UCSD-AML1 (cell line): Measurements from ENCODE around the gene SLC35F1.

ENCODE experiments used
- DNase-seq: peaks from one replicate; lab custom pipeline; 2025; ENCODE audit not compliant: unreplicated experiment; lab: John Stamatoyannopoulos, UW

Gene SLC35F1

DNA sequence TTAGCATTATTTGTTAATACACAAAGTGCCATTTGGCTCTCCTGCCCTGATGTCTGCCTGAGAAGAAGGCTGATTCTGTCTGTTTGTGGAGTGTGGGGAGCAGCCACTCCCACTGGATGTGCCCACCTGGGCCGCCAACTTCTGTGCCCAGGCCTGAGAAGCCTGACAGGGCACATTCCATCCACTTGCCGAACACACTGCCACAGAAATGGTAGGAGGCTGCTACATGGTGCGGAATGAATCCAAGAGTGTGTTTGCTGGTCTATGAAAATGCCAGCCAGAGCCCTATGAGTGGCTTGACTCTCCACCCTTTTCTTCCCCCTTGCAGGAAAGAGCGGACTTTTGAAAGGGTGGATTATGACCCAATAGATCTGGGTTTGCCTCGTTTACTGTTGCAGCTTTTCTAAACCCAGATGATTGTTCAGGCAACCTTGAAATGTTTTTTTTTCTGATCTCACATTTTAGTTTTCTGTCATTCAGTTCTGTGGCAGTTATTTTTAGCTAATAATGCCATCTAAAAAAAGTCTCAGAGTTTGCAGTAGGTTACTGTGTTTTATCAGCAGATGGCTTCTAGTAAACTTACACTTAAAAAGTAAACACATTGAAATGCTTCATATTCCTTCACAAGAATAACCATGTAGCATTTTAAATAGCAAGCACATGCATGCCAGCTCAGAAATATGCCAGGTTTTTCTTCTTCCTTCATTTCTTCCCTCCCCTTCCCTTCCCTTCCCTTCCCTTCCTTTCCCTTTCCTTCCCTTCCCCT is 196.5 kb downstream of the SLC35F1 start:
- no peak for DNase-seq

DNA sequence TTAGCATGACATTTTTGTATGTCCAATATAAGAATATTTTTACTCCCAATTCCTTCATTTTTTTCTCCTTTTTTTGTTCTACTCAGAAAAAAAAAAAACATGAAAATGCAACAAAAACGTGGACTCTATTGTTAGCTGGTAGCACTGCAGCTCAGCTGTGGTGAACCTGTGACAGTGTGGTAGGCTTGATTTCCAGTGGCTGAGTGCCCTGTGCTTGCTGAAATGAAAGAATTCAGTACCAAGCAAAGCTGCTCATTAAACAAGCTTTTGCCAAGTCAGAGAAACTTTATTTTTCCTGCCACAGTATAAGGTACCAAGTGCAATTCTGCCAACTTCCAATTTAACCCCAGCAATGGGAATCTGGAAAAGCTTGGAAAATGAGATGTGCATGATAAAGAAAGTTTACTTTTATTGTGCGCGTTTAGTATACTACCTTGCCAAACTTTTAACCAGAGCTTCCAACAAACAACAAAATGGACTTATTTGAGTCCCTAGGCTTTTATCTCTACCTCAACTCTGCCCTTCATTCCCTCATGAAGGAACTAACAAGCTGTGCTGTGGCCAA is 215.2 kb downstream of the SLC35F1 start:
- no peak for DNase-seq

DNA sequence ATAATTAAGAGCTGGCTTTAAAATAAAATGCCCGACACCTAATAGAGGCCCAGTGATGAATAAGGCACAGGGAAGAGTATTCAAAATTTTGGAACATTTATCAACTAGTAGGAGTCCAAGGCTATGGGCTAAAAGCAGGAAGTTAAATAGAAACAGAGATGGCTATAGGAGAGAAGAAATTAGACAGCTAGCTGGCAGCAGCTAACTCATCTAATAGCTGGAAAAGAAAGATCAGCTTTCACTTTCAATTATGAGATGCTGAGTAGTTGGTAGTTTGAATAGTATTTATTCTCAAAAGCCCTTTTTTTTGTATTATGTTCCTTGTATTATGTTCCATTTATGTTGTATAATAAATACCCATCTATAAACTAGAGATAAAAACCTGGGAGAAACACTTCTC is 215.7 kb downstream of the SLC35F1 start:
- DNase-seq: no peak

DNA sequence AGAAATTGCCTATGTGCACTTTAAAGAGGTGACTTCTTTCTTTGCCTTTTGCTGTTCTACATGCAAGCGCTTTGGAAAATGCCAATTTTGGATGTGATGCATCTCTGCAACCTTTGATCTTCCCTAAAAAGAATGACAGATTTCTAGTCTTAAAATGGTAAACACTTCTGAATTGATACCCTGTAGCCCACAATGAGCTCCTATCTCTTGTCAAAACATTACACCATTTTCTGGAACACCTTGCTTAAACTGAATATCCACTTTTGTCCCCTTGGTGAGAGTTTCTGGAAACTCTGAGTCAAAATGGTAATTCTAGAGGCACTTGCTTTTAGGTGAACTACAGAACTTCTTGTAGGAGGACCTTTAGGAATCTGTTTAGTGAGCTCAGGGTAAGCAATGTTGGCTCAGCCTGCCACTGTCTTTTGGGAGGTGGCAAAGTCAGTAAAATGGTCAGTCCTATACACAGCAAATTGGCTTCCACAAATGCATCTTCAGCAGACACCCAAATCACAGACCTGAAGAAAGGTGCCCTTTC is 216.5 kb downstream of the SLC35F1 start:
- DNase-seq: no peak

DNA sequence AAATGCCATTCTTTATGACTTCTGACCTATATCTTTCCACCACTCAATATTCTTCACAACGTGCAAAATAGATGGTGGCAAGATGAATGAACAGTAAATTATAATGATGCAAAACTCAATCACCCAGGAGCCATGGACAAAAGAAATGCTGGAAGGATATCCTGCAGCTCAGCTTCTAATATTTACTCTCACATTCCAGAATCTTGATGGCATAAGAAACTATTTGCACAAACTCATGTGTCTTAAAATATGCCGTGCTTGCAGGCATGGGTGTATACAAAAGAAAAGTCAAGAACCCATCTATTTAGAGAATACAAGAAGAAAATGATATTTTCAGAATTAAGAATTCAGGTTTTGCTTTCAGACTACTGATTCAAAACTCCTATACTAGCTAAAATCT is 217.8 kb downstream of the SLC35F1 start:
- no peak for DNase-seq

DNA sequence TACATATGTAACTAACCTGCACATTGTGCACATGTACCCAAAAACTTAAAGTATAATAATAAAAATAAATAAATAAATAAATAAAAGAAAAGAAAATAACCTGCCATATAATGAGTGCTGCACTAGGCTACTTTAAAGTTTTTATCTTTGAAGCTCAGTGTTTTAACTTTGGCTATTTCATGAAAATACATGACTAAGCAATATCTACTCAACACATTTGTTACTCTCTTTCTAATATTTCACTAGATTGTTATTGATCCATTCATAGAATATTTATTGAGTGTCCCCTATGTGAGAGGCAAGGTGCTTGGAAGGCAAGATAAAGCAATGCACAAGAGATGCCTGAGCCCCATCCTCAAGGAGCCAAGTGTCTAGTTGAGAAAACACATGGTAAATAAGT is 221.7 kb downstream of the SLC35F1 start:
- DNase-seq: no peak

DNA sequence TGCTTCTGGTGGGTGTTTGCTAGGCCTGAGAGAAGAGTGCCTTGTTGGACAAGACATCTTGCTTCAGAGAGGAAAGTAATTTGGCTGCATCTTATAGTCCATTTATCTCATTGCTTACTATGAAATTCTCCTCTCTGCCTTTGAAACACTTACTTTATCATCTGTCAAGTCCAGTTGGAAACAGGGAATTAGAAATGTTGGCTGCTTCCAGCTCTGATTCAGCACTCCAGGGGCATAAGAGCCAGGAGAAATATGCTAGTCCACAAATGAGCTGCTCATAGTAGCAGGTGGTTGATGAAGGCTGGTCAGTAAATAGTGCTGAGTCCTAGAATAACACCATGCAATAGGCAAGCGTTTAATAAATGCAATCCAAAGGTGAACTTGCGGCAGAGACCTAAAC is 227.1 kb downstream of the SLC35F1 start:
- no peak for DNase-seq

DNA sequence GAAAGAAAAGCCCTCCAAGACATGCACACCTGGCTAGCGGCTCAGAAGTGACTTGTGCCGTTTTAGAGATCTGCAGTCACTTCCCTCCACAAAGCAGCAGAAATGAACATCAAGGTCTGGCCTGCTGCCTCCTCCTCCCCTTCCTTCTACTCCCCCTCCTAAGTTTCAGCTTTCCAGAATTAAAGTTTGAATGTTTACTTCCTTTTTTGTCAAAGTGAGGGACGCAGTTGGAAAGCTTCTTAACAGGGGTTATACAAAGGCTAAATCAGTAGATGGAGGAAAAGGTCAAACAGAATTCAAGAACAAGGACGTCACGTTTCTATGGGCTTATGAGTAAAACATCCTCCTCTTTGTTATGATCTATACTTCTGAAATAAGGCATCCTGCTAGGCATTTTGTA is 227.7 kb downstream of the SLC35F1 start:
- no peak for DNase-seq

DNA sequence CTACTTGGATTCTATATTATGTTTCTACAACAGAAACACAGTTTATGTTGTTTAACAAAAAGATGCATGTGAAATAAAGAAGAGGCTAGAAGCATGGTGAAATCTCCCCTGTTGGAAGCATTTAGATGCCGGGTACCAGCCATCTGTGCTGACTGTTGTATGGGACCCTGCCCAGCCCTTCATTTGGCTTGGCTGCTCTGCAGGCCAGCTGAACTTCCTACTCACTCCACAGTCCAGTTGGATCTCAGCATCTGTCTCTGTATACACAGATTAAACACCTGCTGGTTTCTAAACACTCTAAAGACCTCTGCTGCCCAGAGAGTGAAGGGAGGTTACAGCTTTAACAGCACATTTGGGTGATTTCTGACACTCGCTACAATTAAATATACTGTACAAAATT is 228.3 kb downstream of the SLC35F1 start:
- DNase-seq: no peak

DNA sequence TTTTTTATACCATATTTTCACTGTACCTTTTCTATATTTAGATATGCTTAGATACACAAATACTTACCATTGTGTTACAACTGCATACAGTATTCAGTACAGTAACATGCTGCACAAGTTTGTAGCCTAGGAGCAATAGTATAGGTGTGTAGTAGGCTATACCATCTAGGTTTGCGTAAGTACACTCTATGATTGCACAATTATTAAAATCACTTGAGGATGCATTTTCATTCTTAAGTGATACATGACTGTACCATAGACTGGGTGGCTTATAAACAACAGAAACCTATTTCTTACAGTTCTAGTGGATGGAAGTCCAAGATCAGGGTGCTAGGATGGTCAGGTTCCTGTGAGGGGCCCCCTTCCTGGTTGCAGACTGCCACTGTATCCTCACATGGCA is 234.1 kb downstream of the SLC35F1 start:
- DNase-seq: no peak

DNA sequence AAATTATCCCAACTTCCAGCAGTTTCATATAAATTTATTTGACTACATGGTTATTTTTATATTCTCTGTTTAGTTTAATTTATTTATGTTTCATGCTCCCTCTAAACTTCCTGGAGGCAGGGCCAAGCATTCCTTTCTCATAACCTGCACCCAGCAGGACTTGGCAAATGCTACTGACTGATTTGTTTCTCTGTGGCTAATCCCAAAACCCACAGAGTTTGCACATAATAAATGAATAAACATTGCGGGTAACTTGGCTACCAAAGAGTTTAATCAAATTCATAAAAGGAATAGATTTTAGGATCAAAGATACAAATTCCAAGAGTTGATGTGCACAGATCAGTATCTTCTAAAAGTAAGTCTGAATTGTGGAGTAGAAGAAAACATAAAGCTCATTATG is 239.5 kb downstream of the SLC35F1 start:
- DNase-seq: no peak

DNA sequence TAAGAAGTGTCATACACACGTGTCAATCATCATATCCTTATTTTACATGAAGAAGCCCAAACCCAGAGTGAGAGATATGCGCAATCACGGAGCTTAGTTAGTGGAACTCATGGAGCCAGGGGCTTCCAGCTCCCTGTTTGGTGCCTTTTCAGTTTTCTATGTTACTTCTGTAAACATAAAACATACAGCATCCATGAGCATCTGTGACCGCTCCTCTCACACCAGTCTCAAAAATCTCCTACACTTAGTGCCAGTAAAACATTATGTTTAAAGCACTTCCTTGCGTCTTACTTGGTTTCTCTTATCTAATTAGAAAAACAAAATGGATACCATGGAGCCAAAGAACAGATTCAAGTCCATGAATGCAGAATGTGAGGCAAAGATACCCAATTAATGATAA is 240.4 kb downstream of the SLC35F1 start:
- DNase-seq: no peak

DNA sequence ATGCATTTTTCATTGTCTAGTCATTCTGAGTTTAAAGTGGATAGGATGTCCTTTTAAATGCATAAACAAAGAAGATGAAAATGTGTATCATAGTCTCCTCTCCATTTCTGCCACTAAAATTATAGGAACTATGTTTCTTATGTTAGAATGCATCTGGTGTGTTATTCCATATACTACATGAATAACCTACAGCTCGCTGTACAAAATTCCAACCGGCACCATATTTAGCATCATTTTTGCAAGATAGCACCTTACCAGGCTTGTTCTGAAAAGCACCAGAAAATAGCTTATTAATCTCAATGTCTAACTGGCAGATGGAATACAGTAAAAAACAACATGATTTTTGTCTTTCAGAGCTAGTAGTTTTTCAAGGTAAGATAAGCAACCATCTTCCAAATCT is 241.5 kb downstream of the SLC35F1 start:
- DNase-seq: no peak

DNA sequence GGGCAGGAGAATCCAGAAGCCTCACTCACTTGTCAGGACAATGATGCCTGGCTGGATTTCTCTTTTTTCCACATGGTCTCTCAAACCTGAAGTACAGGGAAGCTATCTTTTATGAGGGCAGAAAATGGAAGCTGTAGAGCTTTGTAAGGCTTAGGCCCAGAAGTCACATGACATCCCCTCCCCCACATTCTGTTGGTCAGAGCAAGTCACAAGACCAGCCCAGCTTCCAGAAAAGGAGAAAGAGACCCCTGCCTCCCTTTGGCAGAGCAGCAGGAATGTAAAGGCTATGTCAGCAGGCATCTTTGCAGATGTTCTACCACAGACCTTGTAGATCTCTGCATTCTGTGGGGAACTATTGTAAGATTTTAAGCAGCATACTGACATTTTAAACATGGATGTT is 245.5 kb downstream of the SLC35F1 start:
- no peak for DNase-seq

DNA sequence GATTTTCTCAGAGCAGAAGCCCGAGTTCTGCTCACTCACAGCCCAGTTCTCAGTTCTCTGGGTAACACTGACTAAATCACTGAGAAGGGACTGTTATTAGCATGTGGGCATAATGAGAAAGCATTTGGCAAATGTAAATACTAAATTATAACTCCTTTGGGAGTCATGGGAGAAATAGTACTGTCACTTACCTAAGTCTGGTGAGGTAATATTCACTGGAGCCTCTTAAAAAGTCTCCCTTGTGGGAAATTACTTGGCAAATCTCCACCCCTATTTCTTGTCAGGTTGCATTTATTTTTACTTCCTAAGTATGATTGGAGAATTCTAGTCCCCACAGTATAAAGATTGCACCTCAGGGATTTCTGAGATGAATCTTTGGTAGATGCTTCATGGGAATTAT is 254.3 kb downstream of the SLC35F1 start:
- DNase-seq: no peak

DNA sequence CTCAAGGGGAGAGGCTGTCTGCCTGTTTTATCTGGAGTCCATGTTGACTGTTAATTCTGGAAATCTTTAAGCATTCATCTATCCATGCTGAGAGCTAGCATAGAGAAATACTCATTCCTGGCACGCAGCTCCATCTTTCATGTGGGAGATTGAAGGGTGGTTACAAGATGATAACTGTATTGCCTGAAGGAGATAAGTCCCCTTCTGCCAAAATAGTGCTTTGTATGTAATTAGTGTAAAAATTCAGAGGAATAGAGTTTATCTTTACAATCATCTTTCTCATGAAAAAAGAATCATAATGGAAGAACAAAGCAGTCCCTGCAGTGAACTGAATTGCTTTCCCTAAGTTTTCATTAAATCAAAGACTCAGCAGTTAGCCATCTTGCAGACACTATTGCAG is 256.5 kb downstream of the SLC35F1 start:
- no peak for DNase-seq

DNA sequence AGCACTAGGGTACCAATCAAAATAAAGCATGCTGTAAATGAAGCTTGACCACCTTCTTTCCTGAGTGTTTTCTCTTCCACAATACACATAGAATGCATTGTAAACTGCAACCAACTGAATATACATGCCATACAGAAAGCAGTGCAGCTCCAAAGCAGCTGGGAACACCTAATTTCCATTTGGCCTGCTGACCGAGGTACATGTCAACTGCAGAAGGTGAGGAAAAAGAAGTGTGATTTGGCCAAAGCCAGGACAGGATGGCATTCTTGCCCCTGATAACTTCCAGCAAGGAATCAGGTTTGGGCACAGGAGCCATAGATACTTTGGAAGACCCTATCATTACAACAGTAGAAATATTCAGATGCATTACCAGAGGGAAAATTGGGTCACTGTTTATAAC is 258.4 kb downstream of the SLC35F1 start:
- DNase-seq: no peak

DNA sequence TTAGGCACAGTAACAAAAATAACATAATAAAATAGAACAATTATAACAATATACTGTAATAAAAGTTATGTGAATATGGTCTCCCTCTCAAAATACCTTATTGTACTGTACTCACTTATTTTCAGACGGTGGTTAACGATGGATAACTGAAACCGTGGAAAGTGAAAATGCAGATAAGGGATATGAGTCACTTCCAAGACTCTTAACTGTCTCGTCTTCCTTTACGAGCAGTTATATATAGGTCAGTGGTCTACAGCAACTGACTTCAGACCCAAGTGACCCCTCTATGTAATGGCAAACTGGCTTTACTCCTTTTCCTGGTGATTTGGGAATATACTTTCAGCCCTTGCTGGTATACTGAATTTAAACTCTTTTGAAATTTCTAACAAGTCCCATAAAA is 261.4 kb downstream of the SLC35F1 start:
- DNase-seq: no peak

DNA sequence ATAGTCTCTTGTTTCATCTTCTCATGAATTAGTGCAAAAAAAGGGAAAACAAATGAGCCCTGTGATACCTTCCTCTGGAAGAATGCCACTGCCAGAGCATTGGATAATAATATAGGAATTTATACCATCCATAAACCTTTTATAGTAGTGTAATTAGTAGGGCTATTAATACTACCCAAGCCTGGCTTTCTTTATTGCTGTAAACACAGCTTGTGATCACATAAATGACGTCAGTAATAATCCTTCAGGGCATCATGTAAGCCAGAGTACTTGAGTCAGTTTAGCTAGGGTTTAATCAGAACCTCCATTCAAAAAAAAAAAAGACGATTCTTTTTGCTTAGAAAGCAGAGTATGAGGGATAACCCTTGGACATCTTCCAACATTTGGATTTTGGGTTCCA is 264.8 kb downstream of the SLC35F1 start:
- DNase-seq: no peak

DNA sequence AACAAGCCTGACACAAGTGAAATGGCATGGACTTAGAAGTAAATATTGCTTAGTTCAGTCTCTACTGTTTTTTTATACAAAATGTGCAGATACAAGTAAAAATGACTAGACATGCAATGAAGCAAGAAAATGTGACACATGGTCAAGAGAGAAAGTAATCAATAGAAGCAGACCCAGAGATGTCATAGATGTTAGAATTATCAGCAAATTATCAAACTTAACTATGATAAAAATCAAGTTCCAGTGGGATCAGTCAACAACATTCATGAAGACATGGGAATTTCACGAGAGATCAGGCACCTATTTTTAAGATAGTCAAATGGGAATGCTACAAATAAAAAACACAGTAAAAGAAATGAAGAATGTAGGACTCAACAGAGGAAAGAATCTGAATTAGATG is 267.0 kb downstream of the SLC35F1 start:
- no peak for DNase-seq

DNA sequence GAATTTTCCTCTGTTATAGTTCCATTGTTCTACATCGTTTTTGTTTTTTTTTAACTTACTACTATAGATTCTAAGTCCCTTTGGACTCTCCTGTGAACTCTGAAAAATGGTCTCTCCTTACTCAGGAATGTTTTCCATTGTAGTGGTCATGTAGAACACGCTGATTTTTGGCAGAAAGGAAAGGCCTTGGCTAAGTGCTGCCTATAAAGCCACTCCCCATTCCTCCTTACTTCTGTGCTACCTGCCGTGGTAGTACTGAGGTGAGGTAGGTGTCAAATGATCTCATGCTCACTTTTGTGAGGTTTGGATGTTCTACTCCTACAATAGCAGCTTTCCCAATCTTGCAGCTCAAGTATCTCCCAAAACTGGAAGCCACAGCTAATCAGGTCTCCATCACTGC is 270.7 kb downstream of the SLC35F1 start:
- no peak for DNase-seq

DNA sequence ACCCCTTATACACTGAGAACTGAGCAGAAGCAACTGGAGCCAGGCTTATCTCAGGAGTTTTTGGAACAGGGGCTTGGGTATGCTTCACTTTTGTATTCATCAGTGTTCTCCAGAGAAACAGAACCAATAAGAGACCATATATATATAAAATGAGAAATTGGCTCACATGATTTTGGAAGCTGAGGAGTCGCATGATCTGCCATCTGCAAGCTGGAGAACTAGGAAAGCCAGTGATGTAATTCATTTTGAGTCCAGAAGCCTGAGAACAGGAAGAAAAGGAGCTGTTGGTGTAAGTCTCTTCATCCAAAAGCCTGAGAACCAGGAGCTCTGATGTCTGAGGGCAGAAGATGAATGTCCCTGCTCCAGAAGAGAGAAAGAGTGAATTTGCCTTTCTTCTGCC is 272.0 kb downstream of the SLC35F1 start:
- DNase-seq: no peak
